ENCODE measurements around the gene HELZ2. TPM values are rescaled to one million over a fixed set of nuclear protein-coding genes. Genes with fewer than 3 reads are reported as not detected.

HELZ2 gene
- total and polyA plus RNA-seq, 10 of the 15 experiments (the other 5 are each of a cell fraction or from before 2014, with no cell fraction given) = 0.05 to 33.3 (median 6.2) TPM

- no peak for TF ChIP-seq REST (IDR thresholded peaks at IDR 0.05; ENCODE audit: low read depth, low read length)
- no peak for TF ChIP-seq ZBED1 (IDR thresholded peaks at IDR 0.05; ENCODE audit: borderline replicate concordance)
- TF ChIP-seq CREB1 (IDR thresholded peaks at IDR 0.05; ENCODE audit: low read depth) = 0 out of 2 replicates have a peak, but pooled peaks have one; percentile 7
- no peak for TF ChIP-seq YY1 (IDR thresholded peaks at IDR 0.05; ENCODE audit: low read depth, low read length)
- TF ChIP-seq SMC3 (IDR thresholded peaks at IDR 0.05; ENCODE audit: borderline replicate concordance, low read length) = peak; percentile 80
- no peak for TF ChIP-seq ZNF274 (IDR thresholded peaks at IDR 0.05; ENCODE audit: insufficient read depth, insufficient read length)
- peak in 1 of 2 experiments; percentile 13; a peak in 1 of 3 replicates for TF ChIP-seq EGR1 (IDR thresholded peaks at IDR 0.05; ENCODE audit: borderline replicate concordance in 1 of 2, low read depth in 2 of 2, low read length in 2 of 2)
- TF ChIP-seq HCFC1 (IDR thresholded peaks at IDR 0.05; ENCODE audit: low read length) = no peak
- TF ChIP-seq, protein P1, sequence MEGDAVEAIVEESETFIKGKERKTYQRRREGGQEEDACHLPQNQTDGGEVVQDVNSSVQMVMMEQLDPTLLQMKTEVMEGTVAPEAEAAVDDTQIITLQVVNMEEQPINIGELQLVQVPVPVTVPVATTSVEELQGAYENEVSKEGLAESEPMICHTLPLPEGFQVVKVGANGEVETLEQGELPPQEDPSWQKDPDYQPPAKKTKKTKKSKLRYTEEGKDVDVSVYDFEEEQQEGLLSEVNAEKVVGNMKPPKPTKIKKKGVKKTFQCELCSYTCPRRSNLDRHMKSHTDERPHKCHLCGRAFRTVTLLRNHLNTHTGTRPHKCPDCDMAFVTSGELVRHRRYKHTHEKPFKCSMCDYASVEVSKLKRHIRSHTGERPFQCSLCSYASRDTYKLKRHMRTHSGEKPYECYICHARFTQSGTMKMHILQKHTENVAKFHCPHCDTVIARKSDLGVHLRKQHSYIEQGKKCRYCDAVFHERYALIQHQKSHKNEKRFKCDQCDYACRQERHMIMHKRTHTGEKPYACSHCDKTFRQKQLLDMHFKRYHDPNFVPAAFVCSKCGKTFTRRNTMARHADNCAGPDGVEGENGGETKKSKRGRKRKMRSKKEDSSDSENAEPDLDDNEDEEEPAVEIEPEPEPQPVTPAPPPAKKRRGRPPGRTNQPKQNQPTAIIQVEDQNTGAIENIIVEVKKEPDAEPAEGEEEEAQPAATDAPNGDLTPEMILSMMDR (IDR thresholded peaks at IDR 0.05 in 2 of 3, conservative IDR thresholded peaks at IDR 0.05 in 1 of 3; ENCODE audit: control insufficient read depth in 2 of 3, extremely low read depth in 1 of 3, insufficient read depth in 1 of 3, low read depth in 3 of 3, low read length in 3 of 3) = peak; percentile 65 to 86 (median 70)
- no peak for TF ChIP-seq IKZF2 (IDR thresholded peaks at IDR 0.05)
- TF ChIP-seq GATAD2B (conservative IDR thresholded peaks at IDR 0.05; ENCODE audit: low read depth) = no peak
- TF ChIP-seq, protein P2, sequence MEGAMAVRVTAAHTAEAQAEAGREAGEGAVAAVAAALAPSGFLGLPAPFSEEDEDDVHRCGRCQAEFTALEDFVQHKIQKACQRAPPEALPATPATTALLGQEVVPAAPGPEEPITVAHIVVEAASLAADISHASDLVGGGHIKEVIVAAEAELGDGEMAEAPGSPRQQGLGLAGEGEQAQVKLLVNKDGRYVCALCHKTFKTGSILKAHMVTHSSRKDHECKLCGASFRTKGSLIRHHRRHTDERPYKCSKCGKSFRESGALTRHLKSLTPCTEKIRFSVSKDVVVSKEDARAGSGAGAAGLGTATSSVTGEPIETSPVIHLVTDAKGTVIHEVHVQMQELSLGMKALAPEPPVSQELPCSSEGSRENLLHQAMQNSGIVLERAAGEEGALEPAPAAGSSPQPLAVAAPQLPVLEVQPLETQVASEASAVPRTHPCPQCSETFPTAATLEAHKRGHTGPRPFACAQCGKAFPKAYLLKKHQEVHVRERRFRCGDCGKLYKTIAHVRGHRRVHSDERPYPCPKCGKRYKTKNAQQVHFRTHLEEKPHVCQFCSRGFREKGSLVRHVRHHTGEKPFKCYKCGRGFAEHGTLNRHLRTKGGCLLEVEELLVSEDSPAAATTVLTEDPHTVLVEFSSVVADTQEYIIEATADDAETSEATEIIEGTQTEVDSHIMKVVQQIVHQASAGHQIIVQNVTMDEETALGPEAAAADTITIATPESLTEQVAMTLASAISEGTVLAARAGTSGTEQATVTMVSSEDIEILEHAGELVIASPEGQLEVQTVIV (IDR thresholded peaks at IDR 0.05; ENCODE audit: borderline replicate concordance, partially characterized antibody) = no peak
- TF ChIP-seq CBFB (IDR thresholded peaks at IDR 0.05; ENCODE audit: low read depth) = no peak
- no peak for TF ChIP-seq NBN (IDR thresholded peaks at IDR 0.05)
- TF ChIP-seq, protein P3, sequence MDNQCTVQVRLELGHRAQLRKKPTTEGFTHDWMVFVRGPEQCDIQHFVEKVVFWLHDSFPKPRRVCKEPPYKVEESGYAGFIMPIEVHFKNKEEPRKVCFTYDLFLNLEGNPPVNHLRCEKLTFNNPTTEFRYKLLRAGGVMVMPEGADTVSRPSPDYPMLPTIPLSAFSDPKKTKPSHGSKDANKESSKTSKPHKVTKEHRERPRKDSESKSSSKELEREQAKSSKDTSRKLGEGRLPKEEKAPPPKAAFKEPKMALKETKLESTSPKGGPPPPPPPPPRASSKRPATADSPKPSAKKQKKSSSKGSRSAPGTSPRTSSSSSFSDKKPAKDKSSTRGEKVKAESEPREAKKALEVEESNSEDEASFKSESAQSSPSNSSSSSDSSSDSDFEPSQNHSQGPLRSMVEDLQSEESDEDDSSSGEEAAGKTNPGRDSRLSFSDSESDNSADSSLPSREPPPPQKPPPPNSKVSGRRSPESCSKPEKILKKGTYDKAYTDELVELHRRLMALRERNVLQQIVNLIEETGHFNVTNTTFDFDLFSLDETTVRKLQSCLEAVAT (IDR thresholded peaks at IDR 0.05) = no peak
- no peak for TF ChIP-seq SREBF1 (IDR thresholded peaks at IDR 0.05; ENCODE audit: low read length)
- no peak for TF ChIP-seq CBX5 (IDR thresholded peaks at IDR 0.05; ENCODE audit: low read depth)
- TF ChIP-seq ZBTB33 (IDR thresholded peaks at IDR 0.05) = no peak
- no peak for TF ChIP-seq RELA (IDR thresholded peaks at IDR 0.05; ENCODE audit: borderline replicate concordance, partially characterized antibody)
- no peak for TF ChIP-seq TCF12 (IDR thresholded peaks at IDR 0.05; ENCODE audit: low read depth, low read length)
These were observed 6.9 kb upstream of the HELZ2 start (continued) for GRCh38 chr20:63580796-63581461.

All from GM12878 (cell line).